HG02642 (cell line): ENCODE measurements around the gene PRDM16.

Experiments used
- ATAC-seq: cut with Tn5 transposase; IDR thresholded peaks from one replicate; pipeline ENCODE4 v1.9.1; 2021; ENCODE audit warnings: mild to moderate bottlenecking; ENCODE audit not compliant: unreplicated experiment, poor library complexity

PRDM16 gene

GRCh38 chr1:3116560-3116959, 47.6 kb downstream of the PRDM16 start:
- ATAC-seq = no peak

DNA sequence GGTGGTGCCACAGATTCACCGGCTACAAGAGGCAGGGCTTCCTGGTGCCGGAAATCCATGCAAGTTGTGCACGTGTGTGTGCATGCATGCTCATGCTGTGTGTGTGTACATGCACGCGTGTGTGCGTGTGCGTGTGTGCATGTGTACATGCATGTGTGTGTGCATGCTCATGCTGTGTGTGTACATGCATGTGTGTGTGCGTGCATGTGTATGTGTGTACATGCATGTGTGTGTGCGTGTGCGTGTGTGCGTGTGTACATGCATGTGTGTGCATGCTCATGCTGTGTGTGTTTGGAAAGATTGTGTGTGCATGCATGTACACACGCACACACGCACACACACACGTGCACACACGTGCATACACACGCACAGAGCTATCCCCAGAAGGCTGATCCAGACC, 48.9 kb downstream of the PRDM16 start:
- ATAC-seq = no peak

GRCh38 chr1:3119061-3119460, 50.1 kb downstream of the PRDM16 start:
- no peak for ATAC-seq

GRCh38 chr1:3119725-3120124, 50.7 kb downstream of the PRDM16 start:
- no peak for ATAC-seq

DNA sequence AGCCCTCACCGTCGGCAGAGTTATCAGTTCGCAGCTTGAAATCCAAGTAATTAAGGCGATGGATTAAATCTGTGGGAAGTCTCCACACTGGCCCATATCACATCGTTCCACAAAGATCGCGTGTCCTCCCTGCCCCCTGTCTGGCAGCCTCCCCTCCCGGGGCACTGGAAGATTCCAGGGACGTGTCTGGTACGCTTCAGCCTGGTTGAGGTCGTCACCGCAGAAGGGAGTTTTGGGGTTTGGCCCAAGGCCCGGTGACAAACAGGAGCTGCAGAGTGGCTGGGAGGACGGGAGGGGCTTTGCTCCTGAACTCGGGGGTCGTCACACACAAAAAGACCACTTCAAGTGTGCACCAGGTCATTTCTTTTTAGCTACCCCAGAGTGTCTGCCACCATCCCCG, 51.1 kb downstream of the PRDM16 start:
- no peak for ATAC-seq

GRCh38 chr1:3120994-3121393, 52.0 kb downstream of the PRDM16 start:
- no peak for ATAC-seq

DNA sequence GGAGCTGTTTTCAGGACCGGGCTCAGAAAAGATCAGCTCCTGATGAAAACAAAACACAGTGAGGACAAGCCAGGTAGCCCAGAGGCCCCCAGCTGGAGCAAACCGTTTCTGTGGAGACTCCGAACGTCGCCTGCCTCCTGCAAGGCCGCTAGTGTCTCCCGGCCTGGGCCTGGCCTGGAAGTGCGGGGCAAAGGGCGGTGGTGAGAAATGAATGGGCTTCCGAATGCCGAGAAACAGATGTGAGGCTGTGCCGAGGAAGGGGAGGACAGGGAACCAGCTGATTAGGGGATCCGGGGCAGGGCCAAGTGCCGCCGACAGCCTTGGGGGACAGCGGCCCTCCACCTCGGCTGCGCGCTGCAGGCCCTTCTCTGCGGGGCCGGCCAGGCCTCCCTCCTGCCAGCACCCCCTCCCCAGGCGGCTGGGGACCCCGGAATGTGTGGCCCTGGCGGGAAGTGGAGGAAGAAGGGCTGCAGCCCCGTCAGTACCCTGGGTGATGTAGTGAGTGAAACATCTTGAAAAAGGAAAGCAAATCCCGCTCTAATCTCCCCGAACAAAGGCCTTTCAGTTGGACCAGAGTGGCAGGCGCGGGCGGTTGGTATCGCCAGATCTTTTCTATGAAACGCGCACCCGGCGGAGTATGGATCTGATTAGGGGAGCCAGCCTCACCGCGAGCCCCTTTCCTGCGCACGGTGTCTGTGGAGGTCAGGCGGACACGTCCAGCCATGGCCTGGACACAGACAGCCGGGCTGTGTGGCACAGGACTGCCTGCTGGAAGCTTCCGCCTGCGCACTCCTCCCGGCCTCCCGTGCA, 52.6 kb downstream of the PRDM16 start:
- no peak for ATAC-seq

DNA sequence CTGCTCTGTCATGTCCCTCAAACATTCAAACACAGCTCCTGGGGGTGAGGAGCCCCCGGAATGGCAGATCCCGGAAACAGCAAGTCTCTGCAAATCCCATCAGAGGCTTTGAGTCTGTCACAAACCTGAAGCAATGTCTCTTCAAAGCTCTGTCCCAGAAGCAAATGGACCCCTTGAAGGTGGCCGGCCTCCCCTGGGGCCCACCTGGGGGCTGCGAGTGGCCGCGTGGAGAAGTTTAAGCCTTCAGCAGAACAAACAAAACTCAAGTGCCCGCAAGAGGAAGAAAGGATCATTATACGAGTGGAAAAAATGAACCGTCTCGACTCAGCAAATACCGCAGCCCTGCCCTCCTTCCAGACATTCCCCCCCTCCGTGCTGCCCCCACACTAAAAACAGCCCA, 53.3 kb downstream of the PRDM16 start:
- no peak for ATAC-seq

- ATAC-seq = no peak
These were observed 55.2 kb downstream of the PRDM16 start for GRCh38 chr1:3124246-3124645.

GRCh38 chr1:3125078-3125477, 56.1 kb downstream of the PRDM16 start:
- ATAC-seq = no peak

DNA sequence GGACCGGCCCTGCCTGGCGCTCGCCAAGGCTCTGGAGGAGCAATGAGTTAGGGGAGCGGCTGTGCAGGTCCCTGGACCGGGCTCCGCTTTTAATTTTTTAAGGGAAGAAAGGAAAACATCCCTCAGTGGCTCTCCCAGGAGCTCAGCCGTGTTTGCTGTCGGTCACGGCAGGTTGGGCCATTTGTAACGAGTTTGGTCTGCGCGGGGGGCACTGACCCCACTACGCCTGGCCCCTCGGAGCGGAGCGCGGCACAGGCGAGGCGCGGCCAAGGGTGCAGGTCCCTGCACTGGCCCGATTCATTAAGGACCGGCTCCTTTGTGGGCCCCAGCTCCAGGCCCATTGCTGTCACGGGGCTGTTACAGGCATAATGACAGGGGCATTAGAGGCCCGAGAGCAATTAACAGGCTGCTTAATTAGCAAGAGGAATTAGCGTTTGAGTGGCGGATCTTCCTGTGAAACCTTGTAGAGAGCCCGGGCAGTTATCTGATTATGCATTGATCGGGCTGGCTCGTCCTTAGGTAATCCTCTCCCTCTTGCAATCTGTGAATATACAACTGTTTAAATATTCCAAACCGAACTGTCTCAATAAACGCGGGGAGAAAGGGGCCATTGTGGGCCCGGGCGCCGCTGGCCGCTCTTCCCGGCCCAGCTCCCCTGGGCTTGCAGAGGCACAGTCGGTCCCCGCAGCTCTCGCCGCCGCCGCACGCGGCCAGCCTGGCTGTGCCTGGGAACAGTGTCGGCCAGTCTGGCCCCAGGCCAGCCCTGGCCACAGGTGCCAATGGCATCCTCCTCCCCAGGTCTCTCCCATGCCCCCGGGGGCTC, 56.8 kb downstream of the PRDM16 start:
- ATAC-seq = no peak

- no peak for ATAC-seq
These were observed 58.0 kb downstream of the PRDM16 start for GRCh38 chr1:3126756-3127678.

GRCh38 chr1:3127738-3128137, 58.7 kb downstream of the PRDM16 start:
- no peak for ATAC-seq

DNA sequence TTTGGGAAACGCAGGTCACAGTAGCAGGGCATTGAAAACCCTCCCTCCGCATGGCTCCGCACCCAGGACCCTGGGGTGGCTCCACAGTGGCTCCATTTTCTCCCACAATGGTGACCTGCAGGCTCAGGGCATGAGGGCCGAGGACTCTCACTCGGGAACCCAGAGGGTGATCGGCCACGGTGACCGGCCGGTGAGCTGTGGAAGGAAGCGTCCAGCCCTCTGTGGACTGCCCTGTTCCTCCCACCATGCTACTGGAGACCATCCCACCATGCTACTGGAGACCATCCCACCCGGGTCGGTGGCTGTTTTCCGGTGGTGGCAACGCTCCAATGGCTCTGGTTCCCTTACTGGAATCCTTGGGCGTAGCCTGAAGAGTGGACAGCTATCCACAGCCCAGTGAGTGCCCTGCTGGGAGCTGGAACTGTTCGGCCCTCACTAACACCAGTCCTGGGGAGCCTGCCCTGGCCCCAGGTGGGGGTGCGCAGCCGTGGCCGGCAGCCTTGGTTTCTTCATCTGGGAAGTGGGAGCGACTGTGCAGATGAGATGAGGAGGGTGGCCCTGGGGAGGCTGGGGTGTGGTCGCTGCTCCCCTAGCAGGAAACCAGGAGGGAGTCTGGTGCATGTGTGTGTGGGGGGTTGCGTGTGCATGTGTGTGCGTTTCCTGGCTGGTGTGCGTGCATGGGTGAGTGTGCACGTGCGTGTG, 59.6 kb downstream of the PRDM16 start:
- no peak for ATAC-seq

DNA sequence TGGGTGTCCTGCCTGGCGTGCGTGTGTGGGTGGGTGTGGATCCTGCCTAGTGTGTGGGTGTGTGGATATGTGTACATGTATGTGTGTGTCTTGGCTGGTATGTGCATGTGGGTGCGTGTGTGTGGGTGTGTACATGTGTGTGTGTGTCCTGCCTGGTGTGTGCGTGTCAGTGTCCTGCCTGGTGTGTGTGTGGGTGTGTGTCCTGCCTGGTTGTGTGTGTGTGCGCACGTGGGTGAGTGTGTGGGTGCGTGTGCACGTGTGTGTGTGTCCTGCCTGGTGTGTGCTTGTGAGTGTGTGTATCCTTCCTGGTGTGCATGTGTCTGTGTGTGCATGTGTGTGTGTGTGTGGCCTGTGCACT, 60.1 kb downstream of the PRDM16 start:
- no peak for ATAC-seq

- ATAC-seq = no peak
These were observed 61.3 kb downstream of the PRDM16 start for GRCh38 chr1:3130268-3130667.

DNA sequence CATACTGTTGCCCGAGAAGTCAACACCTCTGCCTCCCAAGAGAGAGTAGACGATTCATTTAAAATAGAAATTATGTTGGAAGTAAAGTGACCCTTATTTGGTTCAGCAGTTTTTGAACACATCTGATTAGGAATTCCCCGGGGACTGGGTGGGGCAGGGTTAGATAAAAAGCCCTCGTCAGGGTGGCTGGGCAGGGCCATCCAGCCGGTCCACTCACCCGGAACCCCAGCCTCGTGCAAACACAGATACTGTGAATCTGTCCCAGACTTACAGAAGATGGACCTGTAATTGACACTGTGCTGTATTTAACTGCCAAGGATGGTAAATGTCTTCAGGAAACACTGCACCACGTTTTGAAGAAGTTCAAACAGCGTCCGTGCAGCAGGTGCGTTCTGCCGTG, 63.7 kb downstream of the PRDM16 start:
- no peak for ATAC-seq

GRCh38 chr1:3133686-3134085, 64.7 kb downstream of the PRDM16 start:
- ATAC-seq = no peak

- no peak for ATAC-seq
These were observed 65.5 kb downstream of the PRDM16 start for GRCh38 chr1:3134381-3135072.
